HG02973 (cell line): Measurements from ENCODE around the gene STXBP6.
"Not testable (repeated sequence)": the region's sequence is repeated elsewhere in the genome, so short reads cannot be mapped to it uniquely, and the experiment has no call there.

Experiments used
- ATAC-seq: cut with Tn5 transposase; IDR thresholded peaks from one replicate; pipeline ENCODE4 v1.9.1; 2021; ENCODE audit warnings: moderate library complexity; ENCODE audit not compliant: unreplicated experiment

The STXBP6 gene

DNA sequence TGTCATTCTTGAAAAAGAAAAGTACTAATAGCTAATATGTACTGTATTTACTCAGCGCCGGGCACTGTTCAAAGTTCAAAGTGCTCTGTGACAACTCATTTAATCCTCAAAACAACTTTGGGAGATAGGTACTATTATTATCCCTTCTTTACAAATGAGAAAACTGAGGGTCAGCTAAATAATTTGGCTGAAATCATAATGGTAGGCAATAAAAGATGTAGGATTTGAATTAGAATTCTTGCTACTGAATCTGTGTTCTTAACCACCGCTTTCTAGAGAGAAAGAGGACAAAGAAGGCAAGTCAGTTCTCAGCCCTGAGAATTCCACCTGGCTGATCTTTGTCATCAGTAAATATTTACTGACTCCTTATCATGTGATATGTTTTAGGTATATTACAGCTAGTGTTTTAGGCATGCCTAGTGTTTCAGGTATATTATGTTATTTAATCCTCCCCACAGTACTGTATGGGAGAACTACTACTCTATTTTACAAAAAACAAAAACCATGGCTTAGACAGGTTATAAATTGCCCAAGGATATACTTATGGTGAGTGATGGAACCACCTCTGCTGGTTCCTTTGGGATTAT is 210.2 kb downstream of the STXBP6 start:
- no peak for ATAC-seq

- ATAC-seq = no peak
Observed at GRCh38 chr14:24838945-24839616, 210.9 kb downstream of the STXBP6 start.

DNA sequence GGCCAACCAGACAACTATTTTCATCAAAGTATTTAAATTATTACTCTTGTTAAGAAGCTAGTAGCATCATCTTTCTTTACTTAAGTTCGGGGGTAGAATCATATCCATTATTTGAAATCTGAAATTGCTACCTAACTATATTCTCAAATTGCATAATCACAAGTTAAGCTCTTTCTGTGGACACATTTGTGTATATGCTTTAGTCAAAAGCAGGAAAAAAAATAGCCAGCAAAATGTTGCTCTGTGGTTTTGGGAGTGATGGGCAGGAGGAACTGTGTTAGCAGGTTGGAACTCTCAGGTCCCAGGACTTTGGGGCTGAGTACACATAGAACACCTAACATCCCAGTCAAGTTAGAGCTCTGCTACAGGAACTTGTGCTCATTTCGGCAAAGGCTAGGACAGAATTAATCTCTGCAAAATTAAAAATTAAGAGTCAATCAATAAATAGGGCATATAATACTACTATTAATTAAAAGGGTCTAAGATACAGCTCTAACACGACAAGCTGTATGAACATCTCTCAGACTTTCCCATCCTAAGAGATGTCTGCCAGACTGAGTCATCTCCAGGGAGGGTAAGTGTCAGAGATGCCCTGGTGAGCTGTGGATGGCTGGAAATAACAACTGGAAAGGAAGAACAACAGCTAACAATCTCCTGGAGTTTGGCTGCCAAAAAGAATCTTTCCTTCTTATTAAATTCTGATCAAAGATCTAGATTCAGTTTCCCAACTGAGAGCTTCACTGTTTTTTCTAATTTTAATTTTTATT is 212.5 kb downstream of the STXBP6 start:
- no peak for ATAC-seq

DNA sequence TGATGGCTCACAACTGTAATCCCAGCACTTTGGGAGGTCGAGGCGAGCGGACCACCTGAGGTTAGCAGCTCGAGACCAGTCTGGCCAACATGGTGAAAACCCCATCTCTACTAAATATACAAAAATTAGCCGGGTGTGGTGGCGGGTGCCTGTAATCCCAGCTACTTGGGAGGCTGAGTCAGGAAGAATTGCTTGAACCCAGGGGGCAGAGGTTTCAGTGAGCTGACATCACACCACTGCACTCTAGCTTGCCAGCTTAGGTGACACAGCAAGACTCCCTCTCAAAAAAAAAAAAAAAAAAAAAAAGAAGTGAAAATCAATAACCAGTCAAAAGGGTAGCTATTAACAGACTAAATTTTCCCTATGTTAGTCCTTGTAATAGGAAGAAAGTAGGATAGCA is 213.6 kb downstream of the STXBP6 start:
- ATAC-seq = not testable (repeated sequence)

DNA sequence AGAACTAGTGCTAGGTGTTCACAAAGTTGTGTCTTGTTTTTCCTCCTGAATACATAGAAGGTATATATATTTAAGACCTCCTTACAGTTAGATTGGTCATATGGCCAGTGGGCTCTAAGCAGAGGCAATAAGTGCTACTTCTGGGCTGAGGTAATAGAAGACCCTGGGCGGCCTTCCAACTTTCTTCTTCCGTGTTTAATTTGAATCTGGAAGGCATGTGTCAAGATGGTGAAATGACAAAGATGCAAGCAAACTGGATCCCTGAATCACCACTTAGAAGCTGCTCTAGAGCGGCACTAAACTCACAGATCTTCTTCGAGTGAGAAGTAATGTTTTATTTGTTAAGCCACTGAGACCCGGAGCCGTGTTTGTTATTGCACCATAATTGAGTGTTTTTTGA is 215.0 kb downstream of the STXBP6 start:
- ATAC-seq = no peak

GRCh38 chr14:24833385-24833784 is 216.6 kb downstream of the STXBP6 start:
- ATAC-seq = no peak

- no peak for ATAC-seq
Observed at GRCh38 chr14:24831677-24832076, 218.3 kb downstream of the STXBP6 start.

DNA sequence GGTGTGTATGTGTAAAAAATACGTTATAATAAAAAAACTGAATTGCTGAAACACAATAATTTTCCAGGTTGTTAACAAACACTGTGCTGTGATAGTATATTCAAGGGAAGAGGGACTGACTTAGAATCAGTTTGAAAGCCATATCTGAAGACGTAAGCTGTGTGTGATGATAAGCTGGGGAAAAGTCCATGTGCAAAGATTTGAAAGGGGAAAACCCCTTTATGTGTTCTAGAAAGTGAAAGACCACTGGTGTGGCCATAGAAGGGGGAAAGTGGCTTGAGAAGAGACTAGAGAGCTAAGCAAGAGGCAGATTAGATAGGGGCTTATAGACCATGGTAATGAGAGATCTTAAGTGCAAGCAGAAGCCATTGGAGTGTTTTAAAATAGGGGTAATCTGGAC is 220.1 kb downstream of the STXBP6 start:
- ATAC-seq = no peak

DNA sequence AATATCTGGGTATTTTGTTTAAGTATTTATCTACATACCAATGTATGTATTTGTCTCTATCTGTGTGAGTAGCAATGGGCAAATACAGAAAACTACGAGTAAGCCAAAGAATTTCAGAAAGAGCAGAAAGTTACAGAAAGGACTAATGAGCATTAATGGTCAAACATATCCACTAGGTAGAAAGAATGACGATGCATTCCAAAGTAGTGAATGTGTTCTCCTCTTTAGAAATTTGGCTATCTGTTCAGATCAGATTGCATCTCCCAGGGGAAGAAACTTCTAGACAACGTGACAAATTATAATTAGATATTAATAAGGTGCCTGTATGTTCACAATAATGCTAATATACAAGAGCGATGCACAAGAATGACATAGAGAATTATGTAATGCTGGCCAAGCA is 221.5 kb downstream of the STXBP6 start:
- ATAC-seq = no peak

DNA sequence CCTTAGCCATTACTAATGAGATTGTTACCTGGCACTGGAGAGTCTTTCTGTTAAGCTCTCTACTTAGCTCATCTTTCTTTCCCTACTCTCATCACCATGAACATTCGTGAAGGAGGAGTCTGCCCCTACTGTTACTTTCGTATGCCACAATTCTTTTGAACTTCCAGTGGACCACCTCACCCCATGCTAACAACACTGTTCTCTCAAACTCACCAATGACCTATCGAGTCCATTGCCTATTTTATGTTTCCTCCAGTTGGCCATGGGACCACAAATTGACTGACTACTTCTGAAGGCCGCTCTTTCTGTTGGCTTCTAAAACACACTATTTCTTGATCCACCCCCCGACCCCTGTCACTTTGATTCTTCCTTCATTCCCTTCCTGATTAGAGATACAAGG is 223.6 kb downstream of the STXBP6 start:
- ATAC-seq = no peak

DNA sequence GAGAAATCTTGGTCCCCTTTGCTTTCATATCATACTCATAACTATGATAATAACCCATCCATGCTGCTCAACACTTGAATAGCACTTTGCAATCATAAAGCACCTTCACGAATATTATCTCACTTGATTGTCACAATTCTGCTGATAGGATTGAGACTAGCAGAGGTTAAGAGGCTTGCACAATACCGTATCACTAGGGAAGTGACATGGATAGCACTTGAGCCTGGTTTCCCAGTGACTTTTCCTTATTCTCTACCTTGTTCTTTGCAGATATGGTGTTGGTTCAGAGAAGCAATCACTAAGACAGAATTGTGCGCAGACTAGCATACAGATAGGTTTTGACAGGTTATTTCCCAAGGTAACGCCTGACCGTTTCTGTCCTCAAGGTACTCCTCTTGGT is 229.3 kb downstream of the STXBP6 start:
- no peak for ATAC-seq

- ATAC-seq = no peak
Observed at GRCh38 chr14:24818823-24819341, 231.1 kb downstream of the STXBP6 start.

DNA sequence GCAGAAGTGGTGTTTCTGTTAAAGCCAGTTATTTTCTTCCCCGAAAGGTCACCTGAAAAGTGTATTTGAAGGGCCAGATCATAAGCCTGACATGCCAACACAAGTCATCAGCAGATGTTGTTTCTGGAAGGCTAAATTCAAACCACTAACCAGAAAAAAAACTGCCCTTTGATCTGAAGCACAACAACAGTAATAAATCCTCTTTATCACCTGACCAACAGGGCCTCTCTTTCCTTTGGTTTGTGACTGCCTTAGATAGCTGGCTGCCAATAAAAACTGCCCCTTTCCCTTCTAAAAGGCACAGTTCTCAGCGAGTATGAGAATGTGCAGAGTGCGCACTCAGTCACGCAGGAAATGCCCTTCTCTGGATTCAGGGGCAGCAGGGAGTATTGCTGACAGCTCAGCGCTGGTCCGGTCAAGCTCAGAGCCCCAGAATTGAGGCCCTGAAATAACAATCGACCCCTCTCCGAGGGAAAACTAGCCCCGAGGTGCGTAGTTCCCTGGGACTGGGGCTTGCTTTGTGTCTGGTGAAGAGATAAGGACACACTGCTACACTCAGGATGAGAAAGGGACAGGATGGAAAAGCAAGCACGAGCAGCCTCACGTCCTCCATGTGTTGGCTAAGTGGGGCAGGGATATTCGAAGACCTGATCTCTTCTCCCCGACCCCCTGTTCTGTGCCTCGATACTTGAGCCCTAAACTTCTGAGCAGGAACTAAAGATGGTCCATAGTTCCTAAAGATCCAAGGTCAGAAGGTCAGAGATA is 231.7 kb downstream of the STXBP6 start:
- no peak for ATAC-seq

DNA sequence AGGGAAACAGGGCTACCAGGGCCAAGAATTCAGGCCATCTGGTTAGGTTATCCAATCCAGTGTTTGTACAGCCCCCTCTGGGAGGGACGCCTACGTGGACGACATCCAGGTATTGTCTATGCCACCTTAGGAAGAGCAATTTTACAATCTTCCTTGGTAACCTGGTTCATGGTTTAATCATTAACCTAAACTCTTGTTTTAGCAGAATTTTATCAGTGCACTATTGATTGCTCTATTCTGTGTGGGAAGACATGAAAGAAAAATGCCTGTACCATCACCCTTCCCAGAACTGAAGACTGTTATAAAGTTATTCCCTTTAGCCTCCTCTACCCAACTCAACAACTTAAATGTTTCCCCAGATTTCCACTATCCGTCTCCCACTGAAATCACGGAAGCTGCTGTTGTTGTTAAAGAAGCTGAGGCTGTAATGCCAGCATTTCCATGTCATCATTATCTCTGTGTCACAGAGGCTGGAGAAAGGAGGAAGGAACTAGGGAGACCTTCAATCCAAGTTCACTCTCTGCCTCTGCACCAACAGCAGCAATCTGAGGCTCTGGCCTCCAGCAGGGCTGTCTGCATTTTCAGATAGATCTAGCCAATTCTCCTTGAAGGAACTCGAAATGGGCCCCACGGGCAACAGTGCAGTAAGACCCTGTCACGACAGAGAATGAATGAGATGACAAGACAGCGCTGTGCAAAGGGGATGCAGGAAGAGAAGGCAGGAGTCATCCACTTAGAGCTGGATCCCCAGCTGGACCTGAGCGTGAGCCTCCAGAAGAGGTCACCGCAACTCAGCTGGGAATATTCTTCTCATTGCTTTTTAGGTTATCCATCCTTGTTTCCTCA is 232.5 kb downstream of the STXBP6 start:
- ATAC-seq = no peak

GRCh38 chr14:24816929-24817211 is 233.1 kb downstream of the STXBP6 start:
- no peak for ATAC-seq

DNA sequence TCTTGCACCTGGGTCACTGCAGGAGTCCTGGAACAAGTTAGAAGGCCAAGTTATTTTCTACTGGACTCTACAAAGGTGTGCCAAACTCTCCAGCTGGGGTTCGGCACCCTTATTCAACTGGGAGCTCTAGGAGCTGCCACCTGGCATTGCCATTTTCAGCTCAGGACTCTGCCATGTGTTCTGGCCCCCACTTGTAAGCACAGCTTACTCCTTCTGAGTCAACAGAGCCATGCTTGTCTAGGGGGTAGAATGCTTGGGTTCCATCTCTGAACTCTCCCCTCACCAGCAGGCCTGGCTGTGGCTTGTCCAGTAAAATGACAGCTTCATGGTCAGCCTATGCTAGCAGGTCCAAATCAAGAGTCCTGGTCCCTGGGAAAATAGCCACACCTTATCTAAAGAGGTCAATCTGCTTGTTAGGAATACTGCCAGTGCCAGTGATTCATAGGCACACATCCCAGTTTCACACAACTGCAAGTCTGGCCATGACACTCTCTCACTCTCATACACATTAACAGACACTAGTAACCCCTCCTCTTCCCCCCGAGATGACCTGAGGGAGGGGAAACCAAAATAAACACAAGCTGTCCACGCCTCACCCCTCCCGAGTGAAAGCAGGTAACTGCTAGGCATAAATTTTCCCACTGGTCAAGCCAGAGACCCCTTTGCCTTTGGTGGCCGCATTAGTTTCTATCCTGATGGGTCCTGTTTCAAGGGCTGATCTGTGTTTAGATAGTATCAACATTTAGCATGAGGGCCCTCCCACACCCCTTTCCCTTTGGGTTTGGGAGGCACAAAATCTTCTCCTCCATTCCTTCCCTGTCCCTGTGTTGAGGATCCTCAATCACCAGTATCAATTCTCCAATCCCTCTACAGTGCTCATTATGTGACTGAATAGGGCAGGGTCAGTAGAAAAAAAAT is 233.7 kb downstream of the STXBP6 start:
- no peak for ATAC-seq

DNA sequence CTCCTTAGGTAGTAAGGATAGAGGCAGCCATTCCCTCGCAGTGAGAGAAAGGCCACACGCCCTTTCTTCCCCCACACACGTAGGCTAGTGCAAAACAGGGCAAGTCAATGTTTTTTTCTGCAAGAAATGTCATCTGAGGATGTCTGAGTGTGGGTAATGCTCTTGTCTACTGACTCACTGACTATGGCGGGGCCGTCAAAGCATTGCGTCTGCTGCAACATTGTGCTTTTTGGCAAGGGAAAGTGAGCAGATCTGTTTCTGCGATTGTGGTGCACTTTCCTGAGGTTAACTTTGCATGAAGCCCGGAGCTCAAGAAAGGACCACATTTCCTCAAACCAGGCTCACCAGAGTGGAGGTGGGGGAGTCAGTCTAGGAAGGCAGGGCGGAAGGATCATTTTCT is 234.4 kb downstream of the STXBP6 start:
- ATAC-seq = no peak

- no peak for ATAC-seq
Observed at GRCh38 chr14:24814944-24815343, 235.0 kb downstream of the STXBP6 start.

DNA sequence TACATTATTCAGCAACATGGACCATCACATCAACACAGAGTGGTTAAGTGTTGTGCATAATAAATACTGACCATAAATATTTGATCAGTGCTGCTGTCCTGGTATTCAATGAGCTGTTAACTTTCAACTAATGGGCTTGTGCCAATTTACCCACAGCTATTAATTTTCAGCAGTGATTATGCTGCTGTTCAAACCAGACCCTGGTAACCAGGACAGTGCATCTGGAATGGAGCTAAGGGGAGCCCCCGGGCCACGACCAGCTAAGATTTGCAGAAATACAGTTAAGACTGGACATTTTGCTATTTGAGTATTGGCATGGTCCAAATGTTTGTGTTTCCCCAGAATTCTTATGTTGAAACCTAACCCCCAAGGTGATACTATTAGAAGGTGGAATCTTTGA is 235.6 kb downstream of the STXBP6 start:
- ATAC-seq = no peak
